A549 (cell line): ENCODE data around the gene PIP5K1B.

Experiments
- POLR2A ChIP-seq: IDR thresholded peaks from 2 replicates; pipeline ENCODE4 v1.6.1; 2012; ENCODE audit warnings: mild to moderate bottlenecking, low read length
- TF ChIP-seq, protein P1 (sequence below): fragments of >200 bp; sonication (Bioruptor Twin); formaldehyde crosslinking; IDR thresholded peaks from 3 replicates; pipeline ENCODE4 v1.5.1; 2016

DNA sequence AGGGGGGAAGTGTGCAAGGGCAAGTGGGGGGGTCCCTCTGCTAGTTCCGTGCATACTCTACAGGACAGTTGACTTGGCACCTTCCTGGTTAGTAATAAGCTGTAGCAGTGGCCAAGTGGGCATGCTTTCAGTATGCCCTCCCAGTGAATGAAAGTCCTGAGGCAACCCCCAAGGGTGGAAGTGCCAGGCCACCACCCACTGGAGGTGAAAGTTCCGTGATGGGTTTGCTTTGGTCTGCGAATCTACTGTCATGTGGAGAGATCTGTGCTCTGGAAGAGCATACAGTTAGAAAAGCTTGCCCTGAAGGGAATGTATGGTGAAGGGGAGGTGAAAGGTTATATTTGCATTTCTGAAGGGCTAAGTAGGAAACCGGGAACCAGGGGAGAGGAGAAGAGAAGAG is 340.8 kb downstream of the PIP5K1B start:
- TF ChIP-seq POLR2A = no peak
- TF ChIP-seq, protein P1, sequence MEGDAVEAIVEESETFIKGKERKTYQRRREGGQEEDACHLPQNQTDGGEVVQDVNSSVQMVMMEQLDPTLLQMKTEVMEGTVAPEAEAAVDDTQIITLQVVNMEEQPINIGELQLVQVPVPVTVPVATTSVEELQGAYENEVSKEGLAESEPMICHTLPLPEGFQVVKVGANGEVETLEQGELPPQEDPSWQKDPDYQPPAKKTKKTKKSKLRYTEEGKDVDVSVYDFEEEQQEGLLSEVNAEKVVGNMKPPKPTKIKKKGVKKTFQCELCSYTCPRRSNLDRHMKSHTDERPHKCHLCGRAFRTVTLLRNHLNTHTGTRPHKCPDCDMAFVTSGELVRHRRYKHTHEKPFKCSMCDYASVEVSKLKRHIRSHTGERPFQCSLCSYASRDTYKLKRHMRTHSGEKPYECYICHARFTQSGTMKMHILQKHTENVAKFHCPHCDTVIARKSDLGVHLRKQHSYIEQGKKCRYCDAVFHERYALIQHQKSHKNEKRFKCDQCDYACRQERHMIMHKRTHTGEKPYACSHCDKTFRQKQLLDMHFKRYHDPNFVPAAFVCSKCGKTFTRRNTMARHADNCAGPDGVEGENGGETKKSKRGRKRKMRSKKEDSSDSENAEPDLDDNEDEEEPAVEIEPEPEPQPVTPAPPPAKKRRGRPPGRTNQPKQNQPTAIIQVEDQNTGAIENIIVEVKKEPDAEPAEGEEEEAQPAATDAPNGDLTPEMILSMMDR = no peak
